Astrocyte (in vitro differentiated cells and primary cell): Measurements from ENCODE around the gene COPS6.

ENCODE experiments used
- EZH2 ChIP-seq: IDR thresholded peaks from 2 replicates; pipeline ENCODE4 v1.6.1; 2012; ENCODE audit warnings: mild to moderate bottlenecking, low read length, inconsistent platforms; ENCODE audit not compliant: insufficient read depth
- TF ChIP-seq, protein P1 (sequence below): IDR thresholded peaks from 2 replicates; pipeline ENCODE4 v1.5.1; 2011; ENCODE audit warnings: low read depth, mild to moderate bottlenecking, inconsistent platforms, low read length, moderate library complexity; ENCODE audit not compliant: insufficient read depth

DNA sequence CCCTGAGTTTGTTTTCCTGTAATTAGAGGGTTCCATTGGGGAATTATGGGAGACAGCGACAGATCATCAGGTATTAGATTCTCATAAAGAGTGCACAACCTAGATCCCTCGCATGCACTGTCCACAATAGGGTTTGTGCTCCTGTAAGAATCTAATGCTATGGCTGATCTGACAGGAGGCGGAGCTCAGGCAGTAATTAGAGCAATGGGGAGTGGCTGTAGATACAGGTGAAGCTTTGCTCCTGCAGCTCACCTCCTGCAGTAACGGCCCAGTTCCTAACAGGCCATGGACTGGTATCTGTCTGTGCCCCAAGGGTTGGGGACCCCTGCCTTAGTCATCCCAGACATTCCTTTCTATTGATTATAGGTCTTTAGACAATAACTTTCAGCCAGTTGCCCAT lies 40.1 kb upstream of the COPS6 start:
- TF ChIP-seq, protein P1, sequence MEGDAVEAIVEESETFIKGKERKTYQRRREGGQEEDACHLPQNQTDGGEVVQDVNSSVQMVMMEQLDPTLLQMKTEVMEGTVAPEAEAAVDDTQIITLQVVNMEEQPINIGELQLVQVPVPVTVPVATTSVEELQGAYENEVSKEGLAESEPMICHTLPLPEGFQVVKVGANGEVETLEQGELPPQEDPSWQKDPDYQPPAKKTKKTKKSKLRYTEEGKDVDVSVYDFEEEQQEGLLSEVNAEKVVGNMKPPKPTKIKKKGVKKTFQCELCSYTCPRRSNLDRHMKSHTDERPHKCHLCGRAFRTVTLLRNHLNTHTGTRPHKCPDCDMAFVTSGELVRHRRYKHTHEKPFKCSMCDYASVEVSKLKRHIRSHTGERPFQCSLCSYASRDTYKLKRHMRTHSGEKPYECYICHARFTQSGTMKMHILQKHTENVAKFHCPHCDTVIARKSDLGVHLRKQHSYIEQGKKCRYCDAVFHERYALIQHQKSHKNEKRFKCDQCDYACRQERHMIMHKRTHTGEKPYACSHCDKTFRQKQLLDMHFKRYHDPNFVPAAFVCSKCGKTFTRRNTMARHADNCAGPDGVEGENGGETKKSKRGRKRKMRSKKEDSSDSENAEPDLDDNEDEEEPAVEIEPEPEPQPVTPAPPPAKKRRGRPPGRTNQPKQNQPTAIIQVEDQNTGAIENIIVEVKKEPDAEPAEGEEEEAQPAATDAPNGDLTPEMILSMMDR, result no peak
- no peak for TF ChIP-seq EZH2
